GM21526 (cell line): Measurements from ENCODE around the gene KLC1.

ENCODE experiments used
- ATAC-seq: cut with Tn5 transposase; IDR thresholded peaks from one replicate; pipeline ENCODE4 v1.9.1; 2021; ENCODE audit warnings: moderate library complexity; ENCODE audit not compliant: unreplicated experiment, low FRiP score

The KLC1 gene

GRCh38 chr14:103715052-103716000, 86.3 kb downstream of the KLC1 start, which contains the start of the genes XRCC3 and ZFYVE21:
XRCC3 (minus strand) TSS chr14:103715451; CDS start chr14:103711087, 4,364 bp downstream.
ZFYVE21 (plus strand) TSS chr14:103715810; CDS start chr14:103715842, 32 bp downstream.
- peak; percentile 91 for ATAC-seq

- ATAC-seq, result no peak
Measured at GRCh38 chr14:103716091-103716801, 87.2 kb downstream of the KLC1 start.

GRCh38 chr14:103716899-103717411, 87.9 kb downstream of the KLC1 start:
- ATAC-seq, result no peak

GRCh38 chr14:103718572-103718971, 89.6 kb downstream of the KLC1 start:
- ATAC-seq, result no peak

GRCh38 chr14:103719751-103720150, 90.7 kb downstream of the KLC1 start:
- ATAC-seq, result no peak

GRCh38 chr14:103721334-103722120, 92.5 kb downstream of the KLC1 start:
- no peak for ATAC-seq

GRCh38 chr14:103723748-103724081, 94.7 kb downstream of the KLC1 start:
- no peak for ATAC-seq

- ATAC-seq, result no peak
Measured at GRCh38 chr14:103724116-103724515, 95.1 kb downstream of the KLC1 start.

GRCh38 chr14:103725001-103725682, 96.1 kb downstream of the KLC1 start:
- ATAC-seq, result no peak

GRCh38 chr14:103725739-103726395, 96.9 kb downstream of the KLC1 start:
- no peak for ATAC-seq

- no peak for ATAC-seq
Measured at GRCh38 chr14:103726474-103726873, 97.5 kb downstream of the KLC1 start.

- ATAC-seq, result no peak
Measured at GRCh38 chr14:103727313-103727980, 98.4 kb downstream of the KLC1 start.

- no peak for ATAC-seq
Measured at GRCh38 chr14:103728141-103728540, 99.1 kb downstream of the KLC1 start.

GRCh38 chr14:103728721-103729120, 99.7 kb downstream of the KLC1 start:
- ATAC-seq, result no peak

- ATAC-seq, result no peak
Measured at GRCh38 chr14:103729496-103730448, 100.8 kb downstream of the KLC1 start.

GRCh38 chr14:103730490-103731035, 101.6 kb downstream of the KLC1 start:
- no peak for ATAC-seq

GRCh38 chr14:103731481-103731880, 102.5 kb downstream of the KLC1 start:
- no peak for ATAC-seq
